Measurements from ENCODE around the gene GSTM2. TPM values are rescaled to one million over a fixed set of nuclear protein-coding genes. Genes with fewer than 3 reads are reported as not detected.

GSTM2 gene
- total RNA-seq, 4 donors from 2014 or later, result 37.1 to 73.6 (median 62.3) TPM

GRCh38 chr1:109623601-109624161 lies 44.2 kb upstream of the GSTM2 start:
- Histone ChIP-seq H3K4me1 (peaks cover 9 to 20% of the 10 kb centered on the region in 2 donors), H3K27me3 (no peaks in the 10 kb centered on the region), H3K36me3 (peaks cover 21 to 22% of the 10 kb centered on the region in 2 donors), H3K9me3 (no peaks in the 10 kb centered on the region), H3K4me3 (replicated peaks in 1 of 3) (no peak overlapping the region), H3K27ac (no peak overlapping the region)
- intact Hi-C loops (cut with DNase I), result no loop called here
- WGBS, 2 donors, result 78 to 86% methylated on average over 7 to 11 of the region's 11 CpGs
- no peak for DNase-seq
- TF ChIP-seq CTCF (IDR thresholded peaks at IDR 0.05) (no peak), POLR2A (IDR thresholded peaks at IDR 0.05) (no peak)

DNA sequence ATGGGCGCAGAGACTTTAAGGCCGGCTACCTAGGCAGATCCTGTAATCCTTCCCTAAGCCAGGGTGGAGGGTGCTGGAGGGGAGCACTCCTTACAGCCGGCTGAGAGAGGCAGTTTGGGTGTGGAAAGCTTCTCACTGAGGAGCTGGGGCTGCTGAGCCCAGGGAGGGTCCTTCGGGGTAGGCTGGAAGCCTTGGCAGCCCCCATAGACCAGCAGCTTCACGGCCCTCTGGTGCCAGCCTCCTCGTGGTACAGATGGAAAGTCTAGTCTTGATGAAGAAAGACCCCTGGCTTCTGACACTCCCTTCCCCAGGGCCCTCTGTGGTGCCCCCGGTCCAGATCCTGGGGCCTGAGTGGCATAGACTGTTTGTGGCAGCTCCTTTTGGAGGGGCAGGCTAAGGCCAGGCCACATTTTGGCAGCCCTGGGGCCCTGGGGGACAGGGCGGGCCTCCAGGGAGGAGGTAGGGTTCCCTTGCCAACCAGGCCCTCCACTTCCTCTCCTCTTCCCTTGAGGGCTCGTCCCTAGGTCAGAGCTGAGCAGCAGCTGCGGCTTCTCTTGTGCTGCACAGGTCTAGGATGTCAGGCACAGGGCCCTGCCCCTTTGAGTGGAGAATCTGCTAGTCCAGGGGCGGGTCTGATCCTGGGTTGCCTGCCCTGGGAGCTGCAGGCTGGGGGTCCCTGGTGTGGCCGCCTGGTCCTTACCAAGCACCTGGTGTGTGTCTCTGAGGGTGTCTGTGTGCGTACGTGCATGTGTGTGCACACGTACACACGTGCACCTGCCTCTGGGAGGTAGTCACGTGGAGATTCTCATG lies 43.5 kb upstream of the GSTM2 start:
- 80 to 95% methylated on average over 7 to 14 of the region's 17 CpGs for WGBS, 2 donors
- Histone ChIP-seq H3K27ac (no peak overlapping the region), H3K9me3 (no peaks in the 10 kb centered on the region), H3K4me3 (replicated peaks in 1 of 3) (no peak overlapping the region), H3K4me1 (peaks cover 9 to 15% of the 10 kb centered on the region in 2 donors), H3K27me3 (no peaks in the 10 kb centered on the region), H3K36me3 (peaks cover 27 to 28% of the 10 kb centered on the region in 2 donors)
- DNase-seq, result no peak
- TF ChIP-seq CTCF (IDR thresholded peaks at IDR 0.05) (no peak), POLR2A (IDR thresholded peaks at IDR 0.05) (no peak)
- intact Hi-C loops (cut with DNase I), result no loop called here

DNA sequence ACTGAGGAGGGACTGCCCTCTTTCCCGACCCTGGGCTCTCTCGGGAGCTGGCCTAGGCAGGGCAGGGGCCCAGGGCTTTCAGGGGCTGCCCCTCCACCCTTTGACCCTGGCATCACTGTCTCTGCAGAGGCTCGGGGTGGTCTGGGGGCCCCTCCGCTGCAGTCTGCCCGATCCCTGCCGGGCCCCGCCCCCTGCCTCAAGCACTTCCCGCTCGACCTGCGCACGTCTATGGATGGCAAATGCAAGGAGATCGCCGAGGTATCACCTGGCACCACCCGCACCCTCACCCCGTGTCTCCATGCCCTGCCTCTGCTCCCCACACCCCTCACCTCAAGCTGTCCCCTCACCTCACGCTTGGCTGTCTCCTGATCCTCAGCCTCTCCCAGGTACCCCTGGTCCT lies 42.7 kb upstream of the GSTM2 start:
- WGBS, 2 donors, result 90 to 93% methylated on average over 14 to 15 of the region's 16 CpGs

GRCh38 chr1:109625601-109626560 lies 42.0 kb upstream of the GSTM2 start:
- WGBS, 2 donors, result 86% methylated on average over 27 to 31 of the region's 32 CpGs

More for the DNA sequence above, 42.7 kb upstream of the GSTM2 start:
- peaks cover 30 to 31% of the 10 kb centered on the region in 2 donors for H3K36me3 ChIP-seq
- TF ChIP-seq POLR2A (IDR thresholded peaks at IDR 0.05), result no peak
- no peak for TF ChIP-seq CTCF (IDR thresholded peaks at IDR 0.05)
- no peaks in the 10 kb centered on the region for H3K9me3 ChIP-seq
- H3K27me3 ChIP-seq, result no peaks in the 10 kb centered on the region
- intact Hi-C loops (cut with DNase I), result no loop called here
- no peak overlapping the region for H3K27ac ChIP-seq
- no peak overlapping the region for H3K4me3 ChIP-seq (replicated peaks in 1 of 3)
- peaks cover 9 to 13% of the 10 kb centered on the region in 2 donors for H3K4me1 ChIP-seq
- no peak for DNase-seq

More at GRCh38 chr1:109625601-109626560, 42.0 kb upstream of the GSTM2 start:
- intact Hi-C loops (cut with DNase I), result no loop called here
- DNase-seq, result no peak
- no peak overlapping the region for H3K4me3 ChIP-seq (replicated peaks in 1 of 3)
- no peak for TF ChIP-seq CTCF (IDR thresholded peaks at IDR 0.05)
- peaks cover 32% of the 10 kb centered on the region in 2 donors for H3K36me3 ChIP-seq
- no peaks in the 10 kb centered on the region for H3K27me3 ChIP-seq
- H3K27ac ChIP-seq, result no peak overlapping the region
- H3K9me3 ChIP-seq, result no peaks in the 10 kb centered on the region
- H3K4me1 ChIP-seq, result peaks cover 9 to 13% of the 10 kb centered on the region in 2 donors
